ENCODE data around the gene GRK5. TPM values are rescaled to one million over a fixed set of nuclear protein-coding genes. Genes with fewer than 3 reads are reported as not detected.
A peak's percentile ranks its signal among the peaks of the same experiment; 100 is the strongest.

The GRK5 gene
- total and polyA plus RNA-seq, 9 of the 15 experiments (the other 6 are each of a cell fraction or from before 2014, with no cell fraction given), result 0.46 to 0.83 (median 0.67) TPM; not detected in 2

DNA sequence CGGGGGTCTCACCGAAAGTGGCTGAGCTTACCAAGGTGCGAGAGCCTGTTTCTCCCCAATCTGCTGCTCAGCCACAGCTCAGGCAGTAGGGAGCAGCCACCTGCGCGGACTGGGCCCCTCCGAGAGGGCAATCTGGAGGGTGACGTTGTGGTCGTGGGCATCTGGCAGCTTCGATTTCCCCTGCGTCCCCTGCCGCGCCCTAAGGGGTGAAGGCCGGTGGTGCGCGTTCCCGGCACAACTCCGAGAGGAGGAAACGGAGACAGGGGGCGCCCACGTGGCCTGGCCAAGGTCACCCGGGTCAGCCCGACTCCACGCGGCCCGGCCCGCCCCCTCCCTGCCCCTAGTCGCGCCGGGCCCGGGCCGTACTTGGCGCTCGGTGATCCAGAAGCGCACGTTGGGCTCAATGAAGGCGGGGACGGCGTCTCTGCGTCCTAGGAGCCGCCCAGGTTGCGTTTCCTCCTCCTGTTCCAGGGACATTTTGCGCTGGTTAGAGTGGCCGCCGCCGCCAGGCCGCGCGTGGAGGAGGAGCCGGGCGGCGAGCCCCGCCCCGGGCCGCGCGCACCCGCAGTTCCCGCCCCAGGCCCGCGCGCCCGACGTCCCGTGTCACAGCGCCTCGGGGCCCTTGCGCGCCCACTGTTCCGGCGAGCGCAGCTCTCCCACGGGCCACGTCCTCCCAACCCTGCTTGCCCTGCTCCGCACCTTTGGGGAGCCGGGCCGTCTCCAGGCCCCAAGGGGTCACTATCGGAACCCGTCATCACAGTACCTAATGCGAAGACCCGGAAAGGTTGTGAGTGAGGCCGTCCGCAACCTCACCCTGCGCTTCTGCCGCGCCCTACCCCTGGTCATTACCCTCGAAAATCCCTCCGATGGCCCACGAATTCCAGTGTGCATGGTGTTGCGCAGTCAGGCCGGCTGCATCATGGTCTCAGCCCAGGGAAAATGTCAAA lies 41.9 kb upstream of the GRK5 start, which contains the start of gene SFXN4 (continued):
- TF ChIP-seq, protein P1, sequence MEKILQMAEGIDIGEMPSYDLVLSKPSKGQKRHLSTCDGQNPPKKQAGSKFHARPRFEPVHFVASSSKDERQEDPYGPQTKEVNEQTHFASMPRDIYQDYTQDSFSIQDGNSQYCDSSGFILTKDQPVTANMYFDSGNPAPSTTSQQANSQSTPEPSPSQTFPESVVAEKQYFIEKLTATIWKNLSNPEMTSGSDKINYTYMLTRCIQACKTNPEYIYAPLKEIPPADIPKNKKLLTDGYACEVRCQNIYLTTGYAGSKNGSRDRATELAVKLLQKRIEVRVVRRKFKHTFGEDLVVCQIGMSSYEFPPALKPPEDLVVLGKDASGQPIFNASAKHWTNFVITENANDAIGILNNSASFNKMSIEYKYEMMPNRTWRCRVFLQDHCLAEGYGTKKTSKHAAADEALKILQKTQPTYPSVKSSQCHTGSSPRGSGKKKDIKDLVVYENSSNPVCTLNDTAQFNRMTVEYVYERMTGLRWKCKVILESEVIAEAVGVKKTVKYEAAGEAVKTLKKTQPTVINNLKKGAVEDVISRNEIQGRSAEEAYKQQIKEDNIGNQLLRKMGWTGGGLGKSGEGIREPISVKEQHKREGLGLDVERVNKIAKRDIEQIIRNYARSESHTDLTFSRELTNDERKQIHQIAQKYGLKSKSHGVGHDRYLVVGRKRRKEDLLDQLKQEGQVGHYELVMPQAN (IDR thresholded peaks at IDR 0.05; ENCODE audit: borderline replicate concordance), result peak; percentile 72; the same call in 1 of the 2 replicates
- TF ChIP-seq HNRNPLL (IDR thresholded peaks at IDR 0.05; ENCODE audit: low read depth, low read length, poor library complexity, severe bottlenecking) (peak; percentile 63), SMARCA4 (IDR thresholded peaks at IDR 0.05) (no peak), HMGN3 (IDR thresholded peaks at IDR 0.05; ENCODE audit: borderline replicate concordance, extremely low read depth, insufficient read length, low read depth, low read length) (peak; percentile 66), PRPF4 (IDR thresholded peaks at IDR 0.05; ENCODE audit: insufficient read depth, low read depth, low read length, poor library complexity, severe bottlenecking) (no peak), ZNF780A (CRISPR knock-in tag; IDR thresholded peaks at IDR 0.05) (no peak), POLR2A (conservative IDR thresholded peaks at IDR 0.05) (peak; percentile 73)
- TF ChIP-seq, protein P2, sequence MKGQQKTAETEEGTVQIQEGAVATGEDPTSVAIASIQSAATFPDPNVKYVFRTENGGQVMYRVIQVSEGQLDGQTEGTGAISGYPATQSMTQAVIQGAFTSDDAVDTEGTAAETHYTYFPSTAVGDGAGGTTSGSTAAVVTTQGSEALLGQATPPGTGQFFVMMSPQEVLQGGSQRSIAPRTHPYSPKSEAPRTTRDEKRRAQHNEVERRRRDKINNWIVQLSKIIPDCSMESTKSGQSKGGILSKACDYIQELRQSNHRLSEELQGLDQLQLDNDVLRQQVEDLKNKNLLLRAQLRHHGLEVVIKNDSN (CRISPR knock-in tag; IDR thresholded peaks at IDR 0.05), result peak; percentile 89
- TF ChIP-seq, protein P3, sequence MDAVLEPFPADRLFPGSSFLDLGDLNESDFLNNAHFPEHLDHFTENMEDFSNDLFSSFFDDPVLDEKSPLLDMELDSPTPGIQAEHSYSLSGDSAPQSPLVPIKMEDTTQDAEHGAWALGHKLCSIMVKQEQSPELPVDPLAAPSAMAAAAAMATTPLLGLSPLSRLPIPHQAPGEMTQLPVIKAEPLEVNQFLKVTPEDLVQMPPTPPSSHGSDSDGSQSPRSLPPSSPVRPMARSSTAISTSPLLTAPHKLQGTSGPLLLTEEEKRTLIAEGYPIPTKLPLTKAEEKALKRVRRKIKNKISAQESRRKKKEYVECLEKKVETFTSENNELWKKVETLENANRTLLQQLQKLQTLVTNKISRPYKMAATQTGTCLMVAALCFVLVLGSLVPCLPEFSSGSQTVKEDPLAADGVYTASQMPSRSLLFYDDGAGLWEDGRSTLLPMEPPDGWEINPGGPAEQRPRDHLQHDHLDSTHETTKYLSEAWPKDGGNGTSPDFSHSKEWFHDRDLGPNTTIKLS (IDR thresholded peaks at IDR 0.05; ENCODE audit: borderline replicate concordance, low read depth), result peak; percentile 84; the same call in 1 of the 2 replicates
- TF ChIP-seq, protein P4, sequence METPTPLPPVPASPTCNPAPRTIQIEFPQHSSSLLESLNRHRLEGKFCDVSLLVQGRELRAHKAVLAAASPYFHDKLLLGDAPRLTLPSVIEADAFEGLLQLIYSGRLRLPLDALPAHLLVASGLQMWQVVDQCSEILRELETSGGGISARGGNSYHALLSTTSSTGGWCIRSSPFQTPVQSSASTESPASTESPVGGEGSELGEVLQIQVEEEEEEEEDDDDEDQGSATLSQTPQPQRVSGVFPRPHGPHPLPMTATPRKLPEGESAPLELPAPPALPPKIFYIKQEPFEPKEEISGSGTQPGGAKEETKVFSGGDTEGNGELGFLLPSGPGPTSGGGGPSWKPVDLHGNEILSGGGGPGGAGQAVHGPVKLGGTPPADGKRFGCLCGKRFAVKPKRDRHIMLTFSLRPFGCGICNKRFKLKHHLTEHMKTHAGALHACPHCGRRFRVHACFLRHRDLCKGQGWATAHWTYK (CRISPR knock-in tag; IDR thresholded peaks at IDR 0.05), result peak; percentile 70; the same call in 1 of the 2 replicates

Measured in K562 (cell line).